T-helper 2 cell treated with Interferon-gamma antibody and Interleukin-4, amounts not matched to agents 5 μg/mL and 100 μg/mL, for 36 hours (primary cell): ENCODE measurements around the gene OXCT1.
A peak's percentile ranks its signal among the peaks of the same experiment; 100 is the strongest.
"Not testable (repeated sequence)": the region's sequence is repeated elsewhere in the genome, so short reads cannot be mapped to it uniquely, and the experiment has no call there.

Source experiments
- DNase-seq: peaks from one replicate; pipeline ENCODE4 v3.0.0; 2021; ENCODE audit warnings: low spot score
- H3K27ac Mint-ChIP-seq: one replicate; pipeline ENCODE4 v1.8.0; 2021; ENCODE audit warnings: mild to moderate bottlenecking, mixed read lengths
- H3K27me3 Mint-ChIP-seq: one replicate; pipeline ENCODE4 v1.8.0; 2021; ENCODE audit warnings: low read depth, mixed read lengths
- H3K36me3 Mint-ChIP-seq: one replicate; pipeline ENCODE4 v1.8.0; 2021; ENCODE audit warnings: low read depth, mixed read lengths
- H3K4me1 Mint-ChIP-seq: one replicate; pipeline ENCODE4 v1.8.0; 2021; ENCODE audit warnings: low read depth, mixed read lengths
- H3K4me3 Mint-ChIP-seq: one replicate; pipeline ENCODE4 v1.8.0; 2022; ENCODE audit warnings: mild to moderate bottlenecking, moderate library complexity, mixed read lengths
- H3K9me3 Mint-ChIP-seq: one replicate; pipeline ENCODE4 v1.8.0; 2021; ENCODE audit warnings: mixed read lengths

Gene OXCT1

DNA sequence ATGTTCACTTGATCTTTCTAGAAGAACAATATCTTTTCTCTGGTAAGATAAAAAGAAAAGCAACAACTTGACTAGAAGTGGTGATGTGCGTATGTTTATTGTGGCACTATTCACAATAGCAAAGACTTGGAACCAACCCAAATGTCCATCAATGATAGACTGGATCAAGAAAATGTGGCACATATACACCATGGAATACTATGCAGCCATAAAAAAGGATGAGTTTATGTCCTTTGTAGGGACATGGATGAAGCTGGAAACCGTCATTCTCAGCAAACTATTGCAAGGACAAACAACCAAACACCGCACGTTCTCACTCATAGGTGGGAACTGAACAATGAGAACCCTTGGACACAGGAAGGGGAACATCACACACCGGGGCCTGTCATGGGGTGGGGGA is 140.8 kb downstream of the OXCT1 start:
- peaks cover 20% of the 10 kb centered on the region for H3K36me3 Mint-ChIP-seq
- H3K4me1 Mint-ChIP-seq, H3K4me3 Mint-ChIP-seq, H3K27me3 Mint-ChIP-seq, H3K9me3 Mint-ChIP-seq, DNase-seq, H3K27ac Mint-ChIP-seq: not testable (repeated sequence)

DNA sequence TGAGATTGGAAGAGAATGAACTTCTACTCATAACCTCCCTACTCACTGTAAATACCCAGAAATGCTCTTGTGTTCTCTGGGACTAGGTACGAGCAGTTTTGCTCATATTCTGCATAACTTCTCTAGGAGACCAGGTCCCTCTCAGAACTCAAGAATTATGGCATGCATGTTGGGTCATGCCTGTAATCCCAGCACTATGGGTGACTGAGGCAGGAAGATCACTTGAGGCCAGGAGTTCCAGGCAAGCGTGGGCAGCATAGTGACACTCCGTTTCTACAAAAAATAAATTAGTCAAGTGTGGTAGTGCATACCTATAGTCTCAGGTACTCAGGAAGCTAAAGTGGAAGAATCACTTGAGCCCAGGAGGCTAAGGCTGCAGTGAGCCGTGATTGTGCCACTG is 141.9 kb downstream of the OXCT1 start:
- Mint-ChIP-seq H3K4me3 (no peak overlapping the region), H3K4me1 (no peaks in the 10 kb centered on the region), H3K36me3 (peaks cover 20% of the 10 kb centered on the region), H3K27ac (no peak overlapping the region), H3K27me3 (no peaks in the 10 kb centered on the region), H3K9me3 (no peaks in the 10 kb centered on the region)
- DNase-seq = no peak

DNA sequence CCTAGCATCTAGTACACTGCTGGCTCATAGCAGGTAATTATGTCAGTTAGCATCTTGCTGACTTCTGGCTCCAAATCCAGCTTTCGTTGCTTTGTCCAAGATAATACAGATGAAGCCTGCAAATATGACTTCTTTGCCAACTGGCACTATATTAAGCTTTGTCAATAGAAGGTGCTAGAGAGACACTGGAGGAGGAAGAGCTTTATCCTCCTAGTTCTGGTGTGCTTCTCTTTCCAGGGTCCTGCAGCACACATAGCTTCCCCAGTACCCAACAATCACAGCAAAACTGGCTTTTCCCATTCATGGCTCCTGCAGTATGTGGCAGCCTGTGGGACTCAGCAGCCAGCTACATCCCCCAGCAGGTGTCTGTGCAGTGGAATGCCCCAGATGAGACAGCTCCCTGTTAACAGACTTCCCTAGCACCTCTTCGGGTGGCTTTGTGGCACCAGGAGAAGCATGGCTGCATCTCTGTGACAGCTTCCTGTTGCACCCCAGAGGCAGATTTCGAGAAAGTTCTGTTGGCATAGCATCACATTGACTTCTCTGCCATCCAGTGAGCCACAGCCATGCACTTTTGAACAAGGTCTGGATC is 147.8 kb downstream of the OXCT1 start:
- H3K9me3 Mint-ChIP-seq = no peaks in the 10 kb centered on the region
- H3K27me3 Mint-ChIP-seq = peaks cover 20% of the 10 kb centered on the region
- peaks cover 3% of the 10 kb centered on the region for H3K36me3 Mint-ChIP-seq
- H3K4me1 Mint-ChIP-seq = peaks cover 6% of the 10 kb centered on the region
- no peak for DNase-seq
- no peak overlapping the region for H3K4me3 Mint-ChIP-seq
- H3K27ac Mint-ChIP-seq = no peak overlapping the region

DNA sequence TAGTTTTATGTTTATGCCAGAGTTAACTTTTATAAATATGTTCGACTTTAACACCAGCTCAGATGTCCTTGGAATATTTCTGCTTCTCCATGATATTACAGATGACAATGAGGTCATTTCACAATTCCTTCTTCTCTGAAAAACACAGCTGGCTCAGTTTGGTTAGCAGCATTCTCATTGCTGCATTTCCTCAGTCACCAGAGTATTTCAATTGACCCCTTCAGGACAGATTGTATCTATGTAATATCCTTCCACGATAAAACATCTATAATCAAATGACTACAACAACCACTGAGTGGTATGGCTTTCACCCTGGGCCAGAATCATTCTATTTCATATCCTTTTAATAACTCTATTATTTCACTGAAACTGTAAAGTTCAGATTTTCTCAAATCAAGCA is 148.7 kb downstream of the OXCT1 start:
- no peak for DNase-seq
- Mint-ChIP-seq H3K36me3 (no peaks in the 10 kb centered on the region), H3K4me3 (no peak overlapping the region)

DNA sequence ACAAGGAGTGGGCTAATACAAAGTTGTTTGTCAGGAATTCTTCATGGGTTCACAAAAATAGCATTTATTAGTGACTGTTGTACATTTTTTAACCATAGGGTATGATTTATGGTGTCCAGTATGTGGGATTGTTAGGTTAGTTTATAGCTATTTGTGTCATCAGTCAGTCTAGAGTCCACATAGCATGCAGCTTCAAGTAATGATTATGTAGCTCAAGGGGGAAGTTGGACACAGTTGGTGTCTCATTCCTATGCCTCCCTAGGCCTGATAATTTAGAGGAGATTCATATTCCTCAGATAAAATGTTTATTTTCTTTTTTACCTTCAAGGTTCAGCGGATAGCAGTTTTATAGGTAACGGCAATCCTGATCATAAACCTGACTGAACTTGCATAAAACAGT is 153.8 kb downstream of the OXCT1 start:
- H3K27ac Mint-ChIP-seq = no peak overlapping the region

More for the DNA sequence above, 148.7 kb downstream of the OXCT1 start:
- peaks cover 20% of the 10 kb centered on the region for H3K27me3 Mint-ChIP-seq
- no peak overlapping the region for H3K27ac Mint-ChIP-seq
- H3K9me3 Mint-ChIP-seq = no peaks in the 10 kb centered on the region
- peaks cover 6% of the 10 kb centered on the region for H3K4me1 Mint-ChIP-seq

DNA sequence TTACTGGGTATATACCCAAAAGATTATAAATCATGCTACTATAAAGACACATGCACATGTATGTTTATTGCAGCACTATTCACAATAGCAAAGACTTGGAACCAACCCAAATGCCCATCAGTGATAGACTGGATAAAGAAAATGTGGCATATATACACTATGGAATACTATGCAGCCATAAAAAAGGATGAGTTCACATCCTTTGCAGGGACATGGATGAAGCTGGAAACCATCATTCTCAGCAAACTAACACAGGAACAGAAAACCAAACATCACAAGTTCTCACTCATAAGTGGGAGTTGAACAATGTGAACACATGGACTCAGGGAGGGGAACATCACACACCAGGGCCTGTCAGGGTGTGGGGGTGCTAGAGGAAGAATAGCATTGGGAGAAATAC is 155.8 kb downstream of the OXCT1 start:
- H3K36me3 Mint-ChIP-seq, H3K27ac Mint-ChIP-seq, DNase-seq, H3K4me3 Mint-ChIP-seq, H3K9me3 Mint-ChIP-seq, H3K4me1 Mint-ChIP-seq: not testable (repeated sequence)
- peaks cover 12% of the 10 kb centered on the region for H3K27me3 Mint-ChIP-seq

More for the DNA sequence above, 153.8 kb downstream of the OXCT1 start:
- Mint-ChIP-seq H3K4me3 (no peak overlapping the region), H3K36me3 (no peaks in the 10 kb centered on the region), H3K4me1 (peaks cover 6% of the 10 kb centered on the region), H3K27me3 (peaks cover 22% of the 10 kb centered on the region), H3K9me3 (no peaks in the 10 kb centered on the region)
- no peak for DNase-seq

DNA sequence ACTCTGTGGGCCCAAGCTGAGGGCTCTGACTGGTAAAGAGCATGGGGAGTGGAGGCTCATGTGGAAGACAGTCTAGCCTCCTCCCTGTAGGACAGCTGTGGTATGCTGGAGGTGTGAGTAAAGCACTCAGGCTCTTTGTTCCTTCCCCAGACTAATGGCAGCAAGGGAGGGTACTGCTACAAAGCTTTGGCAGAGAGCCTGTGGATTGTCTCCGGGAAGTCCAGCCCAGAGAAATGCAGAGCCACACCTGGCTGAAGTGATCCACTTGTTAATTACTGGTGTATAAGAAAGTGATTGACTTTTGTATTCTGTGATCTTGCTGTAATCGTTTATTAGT is 161.7 kb downstream of the OXCT1 start:
- H3K27me3 Mint-ChIP-seq = peaks cover 25% of the 10 kb centered on the region
- no peaks in the 10 kb centered on the region for H3K4me1 Mint-ChIP-seq
- H3K27ac Mint-ChIP-seq = no peak overlapping the region
- no peak overlapping the region for H3K4me3 Mint-ChIP-seq
- no peaks in the 10 kb centered on the region for H3K36me3 Mint-ChIP-seq
- DNase-seq = no peak
- H3K9me3 Mint-ChIP-seq = no peaks in the 10 kb centered on the region

DNA sequence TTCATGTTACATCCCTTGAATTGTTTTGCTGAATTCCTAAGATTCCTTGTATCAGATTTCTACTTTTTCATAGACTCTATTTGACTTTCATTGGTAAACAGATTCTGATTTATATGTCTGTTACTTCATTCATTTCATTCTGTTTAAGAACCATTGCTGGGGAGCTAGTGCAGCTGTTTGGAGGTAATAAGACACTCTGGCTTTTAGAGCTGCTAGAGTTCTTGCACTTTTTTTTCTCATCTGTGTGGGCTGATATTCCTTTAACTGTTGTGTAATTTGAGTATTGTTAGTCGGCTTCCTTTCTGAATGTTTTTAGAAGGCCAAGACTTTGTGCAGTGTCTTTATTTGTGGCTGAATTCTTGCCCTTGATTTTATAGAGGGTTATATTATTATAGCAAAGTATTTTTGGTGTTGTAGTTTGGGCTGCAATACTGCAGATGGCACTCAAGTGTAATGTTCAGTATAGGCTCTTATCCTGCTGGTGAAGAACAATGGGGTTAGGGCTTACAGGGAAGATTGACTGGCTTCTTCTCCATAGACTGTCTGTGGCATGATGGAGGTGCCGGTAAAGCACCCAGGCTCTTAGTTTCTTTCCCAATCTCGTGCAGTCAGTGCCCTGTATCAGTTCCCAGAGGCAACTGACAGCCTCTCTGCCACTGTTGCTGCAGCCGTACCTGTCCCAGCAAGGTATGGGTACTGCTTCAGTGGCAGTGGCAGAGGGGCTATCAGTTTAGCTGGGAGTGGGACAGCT is 162.2 kb downstream of the OXCT1 start:
- no peak overlapping the region for H3K4me3 Mint-ChIP-seq
- DNase-seq = no peak
- H3K27ac Mint-ChIP-seq = no peak overlapping the region
- H3K27me3 Mint-ChIP-seq = peaks cover 30% of the 10 kb centered on the region
- H3K9me3 Mint-ChIP-seq = no peaks in the 10 kb centered on the region
- no peaks in the 10 kb centered on the region for H3K4me1 Mint-ChIP-seq
- no peaks in the 10 kb centered on the region for H3K36me3 Mint-ChIP-seq

DNA sequence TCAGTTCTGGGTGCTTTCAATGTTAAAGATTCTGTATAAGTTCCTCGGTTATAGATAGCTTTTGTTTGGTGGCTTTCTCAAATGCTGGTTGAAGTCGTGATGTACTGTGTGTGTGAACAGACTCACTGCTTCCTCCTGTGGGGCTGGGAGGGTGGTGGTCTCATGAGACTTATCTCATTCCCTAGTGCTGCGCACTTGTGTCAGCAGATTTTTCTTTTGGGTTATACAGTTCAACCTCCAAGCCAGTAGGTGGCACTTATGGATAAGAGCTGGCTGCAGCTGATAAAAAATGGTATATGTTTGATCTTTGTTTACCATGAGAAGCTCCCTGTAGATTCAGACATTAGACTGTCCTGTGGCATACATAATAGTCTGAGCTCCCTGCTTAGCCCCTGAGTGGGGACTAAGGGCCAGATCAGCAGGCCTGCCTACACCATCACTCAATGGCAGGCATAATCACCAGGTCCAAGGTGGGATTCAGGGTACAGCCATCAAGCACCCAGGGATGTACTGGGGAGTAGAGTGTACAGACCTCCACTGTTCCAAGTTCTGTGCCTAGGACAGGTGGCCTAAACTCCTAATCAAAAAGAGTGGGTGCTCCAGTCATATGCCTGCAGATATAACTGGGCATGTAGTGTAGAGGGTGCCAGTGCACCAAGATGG is 174.2 kb downstream of the OXCT1 start:
- Mint-ChIP-seq H3K4me1 (no peaks in the 10 kb centered on the region), H3K9me3 (no peaks in the 10 kb centered on the region), H3K36me3 (no peaks in the 10 kb centered on the region), H3K27ac (no peak overlapping the region), H3K4me3 (no peak overlapping the region), H3K27me3 (peaks cover 39% of the 10 kb centered on the region)
- DNase-seq = peak; percentile 6

DNA sequence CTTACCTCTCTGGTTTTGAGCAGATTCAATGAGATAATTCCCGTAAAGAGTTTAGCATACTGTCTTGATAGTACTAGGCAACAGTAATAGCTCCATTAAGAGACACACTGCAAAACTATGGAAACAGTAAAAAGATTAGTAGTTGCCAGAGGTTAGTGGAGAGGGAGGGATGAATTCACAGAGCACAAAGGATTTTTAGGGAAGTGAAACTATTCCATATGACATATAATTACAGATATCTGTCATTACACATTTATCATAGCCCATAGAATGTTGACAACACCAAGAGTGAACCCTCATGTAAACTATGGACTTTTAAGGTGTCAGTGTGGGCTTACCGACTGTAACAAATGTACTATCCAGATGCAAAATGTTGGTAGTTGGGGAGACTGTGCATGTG is 183.5 kb downstream of the OXCT1 start:
- Mint-ChIP-seq H3K4me1 (no peaks in the 10 kb centered on the region), H3K9me3 (no peaks in the 10 kb centered on the region), H3K27ac (no peak overlapping the region), H3K27me3 (peaks cover 12% of the 10 kb centered on the region), H3K36me3 (no peaks in the 10 kb centered on the region), H3K4me3 (no peak overlapping the region)
- no peak for DNase-seq

DNA sequence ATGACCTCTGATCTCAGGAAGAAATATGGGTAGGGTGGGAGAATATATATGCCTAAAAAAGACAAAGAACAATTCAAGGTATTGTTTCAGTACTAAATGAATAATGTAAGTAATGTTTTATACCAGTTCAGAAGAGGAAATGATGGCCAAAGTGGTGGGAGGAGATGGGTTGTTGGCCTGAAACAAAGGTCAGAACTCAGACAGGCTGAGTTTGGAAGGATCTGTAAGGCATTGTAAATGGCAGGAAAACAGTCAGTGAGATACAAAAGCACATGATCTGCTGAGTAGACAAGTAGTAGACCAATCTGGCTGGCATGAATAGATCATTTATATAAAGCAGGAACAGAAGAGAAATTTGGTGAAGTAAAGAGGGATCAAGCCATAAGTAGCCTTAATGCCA is 184.0 kb downstream of the OXCT1 start:
- H3K36me3 Mint-ChIP-seq = no peaks in the 10 kb centered on the region
- no peak overlapping the region for H3K27ac Mint-ChIP-seq
- H3K4me3 Mint-ChIP-seq = no peak overlapping the region
- H3K4me1 Mint-ChIP-seq = no peaks in the 10 kb centered on the region
- no peak for DNase-seq
- peaks cover 8% of the 10 kb centered on the region for H3K27me3 Mint-ChIP-seq
- H3K9me3 Mint-ChIP-seq = no peaks in the 10 kb centered on the region

DNA sequence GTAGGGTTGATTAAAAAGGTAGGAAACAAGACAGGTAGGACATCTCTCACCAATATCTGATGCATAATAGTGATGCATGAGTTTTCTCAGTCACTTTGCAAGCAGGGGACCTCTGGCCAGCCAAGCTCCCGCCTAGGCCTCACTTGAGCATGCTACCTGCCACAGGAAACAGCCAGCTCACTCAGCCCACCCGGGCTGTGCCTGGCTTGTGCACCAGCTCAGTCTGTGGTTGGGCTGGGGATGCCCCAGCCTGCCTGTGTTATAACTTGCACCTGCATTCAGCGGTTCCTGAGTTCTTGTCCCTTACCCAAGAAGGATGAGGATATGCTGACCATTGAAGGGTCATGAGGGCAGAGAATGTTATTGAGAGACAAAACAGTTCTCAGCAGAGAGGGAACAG is 187.0 kb downstream of the OXCT1 start:
- Mint-ChIP-seq H3K36me3 (no peaks in the 10 kb centered on the region), H3K9me3 (no peaks in the 10 kb centered on the region), H3K4me1 (no peaks in the 10 kb centered on the region), H3K27me3 (peaks cover 6% of the 10 kb centered on the region), H3K4me3 (no peak overlapping the region), H3K27ac (no peak overlapping the region)
- DNase-seq = no peak

DNA sequence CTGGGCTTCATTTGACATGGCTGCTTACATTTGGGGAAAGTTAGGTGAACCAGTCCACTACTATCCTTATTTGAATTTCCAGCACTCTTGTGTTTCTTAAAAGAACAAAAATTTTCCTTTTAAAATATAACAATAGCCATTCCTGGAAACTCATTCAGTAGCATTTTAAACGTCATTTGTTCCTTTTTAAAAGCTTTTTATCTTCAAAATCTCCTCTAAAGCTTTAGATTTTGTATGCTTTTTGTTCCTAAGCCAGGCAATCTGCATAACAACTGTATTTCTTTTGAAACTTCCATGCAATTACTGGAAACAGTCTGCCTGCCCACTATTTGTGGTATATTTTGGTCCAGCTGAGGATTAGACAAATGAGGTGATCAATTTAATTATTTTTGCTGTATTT is 187.6 kb downstream of the OXCT1 start:
- no peaks in the 10 kb centered on the region for H3K4me1 Mint-ChIP-seq
- DNase-seq = no peak
- no peaks in the 10 kb centered on the region for H3K36me3 Mint-ChIP-seq
- H3K4me3 Mint-ChIP-seq = no peak overlapping the region
- no peak overlapping the region for H3K27ac Mint-ChIP-seq
- H3K27me3 Mint-ChIP-seq = peaks cover 6% of the 10 kb centered on the region
- H3K9me3 Mint-ChIP-seq = no peaks in the 10 kb centered on the region

DNA sequence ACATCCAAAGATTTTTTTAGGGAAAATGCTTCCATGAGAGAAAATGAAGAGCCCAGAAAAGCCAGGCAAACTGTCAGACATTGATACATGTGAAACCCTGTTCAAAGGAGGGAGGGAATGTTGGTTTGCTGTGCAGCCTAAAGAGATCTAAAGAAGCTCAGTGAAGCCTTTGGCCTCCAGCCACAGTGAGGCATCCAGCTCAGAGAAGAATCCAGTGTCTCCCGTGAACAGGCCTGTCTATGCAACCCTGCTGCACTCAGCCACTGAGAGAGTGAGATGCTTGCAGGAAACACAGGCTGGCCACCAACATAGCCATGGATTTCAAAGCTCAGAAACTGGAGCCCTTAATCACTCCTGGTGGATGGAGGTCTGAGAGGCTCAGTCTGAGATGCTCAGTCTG is 188.4 kb downstream of the OXCT1 start:
- DNase-seq = no peak
- H3K27ac Mint-ChIP-seq = no peak overlapping the region
- H3K9me3 Mint-ChIP-seq = no peaks in the 10 kb centered on the region
- H3K4me1 Mint-ChIP-seq = no peaks in the 10 kb centered on the region
- H3K4me3 Mint-ChIP-seq = no peak overlapping the region
- H3K36me3 Mint-ChIP-seq = no peaks in the 10 kb centered on the region
- peaks cover 6% of the 10 kb centered on the region for H3K27me3 Mint-ChIP-seq
